Measurements from ENCODE around the gene PDZD4. TPM values are rescaled to one million over a fixed set of nuclear protein-coding genes. Genes with fewer than 3 reads are reported as not detected.
A peak's percentile ranks its signal among the peaks of the same experiment; 100 is the strongest.

PDZD4 gene
- total and polyA plus RNA-seq, 10 of the 15 experiments (the other 5 are each of a cell fraction or from before 2014, with no cell fraction given): 0.01 to 0.15 (median 0.04) TPM; not detected in 6

DNA sequence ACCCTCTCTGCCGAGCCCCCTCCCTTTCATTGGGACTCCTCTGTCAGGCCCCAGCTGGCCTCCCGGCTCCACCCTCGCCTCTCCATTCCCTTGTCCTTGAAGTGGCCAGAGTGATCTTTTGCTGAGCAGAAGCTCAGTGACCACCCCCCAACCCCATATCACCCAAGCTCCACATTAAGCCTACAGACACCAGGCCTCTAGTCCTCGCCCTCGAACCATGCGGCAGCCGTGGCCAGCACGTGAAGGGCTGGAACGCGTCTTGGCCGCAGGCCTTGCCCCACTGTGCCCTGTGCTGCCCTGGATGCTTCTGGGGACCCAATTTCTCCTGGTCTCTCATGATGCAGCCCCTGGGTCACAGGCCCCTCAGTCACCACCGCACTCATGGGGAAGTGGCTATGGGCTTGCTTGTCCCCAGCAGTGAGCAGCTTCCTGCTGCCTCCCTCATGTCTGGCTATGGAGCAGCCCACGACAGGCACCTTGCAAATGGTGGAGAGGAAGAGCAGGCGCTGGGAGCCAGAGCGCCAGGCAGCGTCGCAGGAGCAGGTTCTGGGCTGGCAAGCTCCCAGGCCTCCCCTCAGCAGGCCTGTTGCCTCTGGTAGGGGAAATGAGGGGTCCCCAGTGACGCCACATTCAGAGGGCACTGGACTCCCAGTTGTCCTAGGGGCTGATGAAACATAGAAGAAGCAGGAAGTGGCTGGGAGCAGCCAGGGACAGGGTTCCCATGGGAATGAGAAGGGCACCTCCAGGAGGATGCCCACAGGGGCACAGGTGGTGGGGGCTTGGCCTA lies 50.3 kb downstream of the PDZD4 start (continued):
- TF ChIP-seq, protein P1, sequence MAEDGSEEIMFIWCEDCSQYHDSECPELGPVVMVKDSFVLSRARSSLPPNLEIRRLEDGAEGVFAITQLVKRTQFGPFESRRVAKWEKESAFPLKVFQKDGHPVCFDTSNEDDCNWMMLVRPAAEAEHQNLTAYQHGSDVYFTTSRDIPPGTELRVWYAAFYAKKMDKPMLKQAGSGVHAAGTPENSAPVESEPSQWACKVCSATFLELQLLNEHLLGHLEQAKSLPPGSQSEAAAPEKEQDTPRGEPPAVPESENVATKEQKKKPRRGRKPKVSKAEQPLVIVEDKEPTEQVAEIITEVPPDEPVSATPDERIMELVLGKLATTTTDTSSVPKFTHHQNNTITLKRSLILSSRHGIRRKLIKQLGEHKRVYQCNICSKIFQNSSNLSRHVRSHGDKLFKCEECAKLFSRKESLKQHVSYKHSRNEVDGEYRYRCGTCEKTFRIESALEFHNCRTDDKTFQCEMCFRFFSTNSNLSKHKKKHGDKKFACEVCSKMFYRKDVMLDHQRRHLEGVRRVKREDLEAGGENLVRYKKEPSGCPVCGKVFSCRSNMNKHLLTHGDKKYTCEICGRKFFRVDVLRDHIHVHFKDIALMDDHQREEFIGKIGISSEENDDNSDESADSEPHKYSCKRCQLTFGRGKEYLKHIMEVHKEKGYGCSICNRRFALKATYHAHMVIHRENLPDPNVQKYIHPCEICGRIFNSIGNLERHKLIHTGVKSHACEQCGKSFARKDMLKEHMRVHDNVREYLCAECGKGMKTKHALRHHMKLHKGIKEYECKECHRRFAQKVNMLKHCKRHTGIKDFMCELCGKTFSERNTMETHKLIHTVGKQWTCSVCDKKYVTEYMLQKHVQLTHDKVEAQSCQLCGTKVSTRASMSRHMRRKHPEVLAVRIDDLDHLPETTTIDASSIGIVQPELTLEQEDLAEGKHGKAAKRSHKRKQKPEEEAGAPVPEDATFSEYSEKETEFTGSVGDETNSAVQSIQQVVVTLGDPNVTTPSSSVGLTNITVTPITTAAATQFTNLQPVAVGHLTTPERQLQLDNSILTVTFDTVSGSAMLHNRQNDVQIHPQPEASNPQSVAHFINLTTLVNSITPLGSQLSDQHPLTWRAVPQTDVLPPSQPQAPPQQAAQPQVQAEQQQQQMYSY (CRISPR knock-in tag; IDR thresholded peaks at IDR 0.05): no peak

DNA sequence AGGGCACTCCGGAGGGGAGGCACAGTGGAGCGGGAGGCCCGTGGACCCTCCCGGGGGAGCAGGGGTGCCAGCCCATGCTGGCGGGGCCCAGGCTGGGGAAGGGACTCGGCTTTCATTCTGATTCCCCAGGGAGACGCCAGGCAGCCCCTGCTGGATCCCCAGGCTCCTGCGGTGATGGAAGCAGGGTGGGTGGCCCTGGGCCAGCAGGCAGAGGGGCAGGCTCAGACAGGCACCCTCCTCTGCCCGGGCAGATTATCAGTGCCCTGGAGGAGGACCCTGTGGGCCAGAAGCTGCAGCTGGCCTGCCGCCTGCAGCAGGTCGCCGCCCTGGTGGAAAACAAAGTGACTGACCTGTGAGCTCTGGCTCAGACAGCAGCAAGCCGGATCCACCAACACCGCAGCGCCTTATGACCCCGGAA lies 51.7 kb downstream of the PDZD4 start:
- RAD21 ChIA-PET (ENCODE audit: unreplicated experiment): no interaction called here
- Histone ChIP-seq H3K4me1 (ENCODE audit: control insufficient read depth, insufficient read depth, low read length) (no peaks in the 10 kb centered on the region), H3K9me3 (replicated peaks; ENCODE audit: control insufficient read depth, insufficient read depth, low read length) (no peaks in the 10 kb centered on the region; the same call in 2 of the 3 replicates), H3K79me2 (ENCODE audit: control insufficient read depth, insufficient read depth, low read length) (no peaks in the 10 kb centered on the region), H4K20me1 (ENCODE audit: control insufficient read depth, insufficient read depth) (no peaks in the 10 kb centered on the region), H3K36me3 (ENCODE audit: control insufficient read depth in 2 of 2, insufficient read depth in 2 of 2, low read length in 1 of 2) (no peaks in the 10 kb centered on the region), H3K27me3 (replicated peaks in 1 of 2; ENCODE audit: control insufficient read depth in 2 of 2, insufficient read depth in 2 of 2, low read length in 1 of 2) (no peaks in the 10 kb centered on the region), H3K27ac (ENCODE audit: control insufficient read depth, insufficient read depth) (no peak overlapping the region), H3K4me2 (ENCODE audit: control insufficient read depth, insufficient read depth) (no peak overlapping the region), H3K9ac (ENCODE audit: control insufficient read depth, insufficient read depth, low read length) (no peak overlapping the region), H2AFZ (ENCODE audit: control insufficient read depth, low read depth, low read length) (no peak overlapping the region), H3K4me3 (no peak overlapping the region)
- FAIRE-seq (no peak), DNase-seq (ENCODE audit: low read depth, low spot score) (no peak), ATAC-seq (0 out of 3 replicates have a peak, but pooled peaks have one; percentile 13)
- intact Hi-C loops (cut with micrococcal nuclease; ENCODE audit: unreplicated experiment): no loop called here
- 66% methylated on average over 16 of the region's 16 CpGs for WGBS (ENCODE audit: insufficient coverage, insufficient replicate concordance, low lambda C conversion rate, missing lambda C conversion rate)
- in situ Hi-C loops (cut with MboI): no loop called here
- TF ChIP-seq ZNF274 (IDR thresholded peaks at IDR 0.05; ENCODE audit: insufficient read depth, insufficient read length) (no peak), MTA3 (IDR thresholded peaks at IDR 0.05; ENCODE audit: borderline replicate concordance, low read length) (no peak)
- SMC1A ChIA-PET (ENCODE audit: uncharacterized antibody, unreplicated experiment): no interaction called here
- CTCF ChIA-PET: interaction anchor here (2.5 kb wide), 1 partner anchor 168 kb away, joined by 7 read pairs; no protein-coding TSS in a partner anchor
- POLR2A ChIA-PET: no interaction called here
- BruUV-seq (replicated peaks): no TSS peak

Data from GM12878 (cell line).